ENCODE results near the gene DGKH. TPM values are rescaled to one million over a fixed set of nuclear protein-coding genes. Genes with fewer than 3 reads are reported as not detected.

Gene DGKH
- total RNA-seq, 1 experiment from 2014 or later: 22.8 TPM

DNA sequence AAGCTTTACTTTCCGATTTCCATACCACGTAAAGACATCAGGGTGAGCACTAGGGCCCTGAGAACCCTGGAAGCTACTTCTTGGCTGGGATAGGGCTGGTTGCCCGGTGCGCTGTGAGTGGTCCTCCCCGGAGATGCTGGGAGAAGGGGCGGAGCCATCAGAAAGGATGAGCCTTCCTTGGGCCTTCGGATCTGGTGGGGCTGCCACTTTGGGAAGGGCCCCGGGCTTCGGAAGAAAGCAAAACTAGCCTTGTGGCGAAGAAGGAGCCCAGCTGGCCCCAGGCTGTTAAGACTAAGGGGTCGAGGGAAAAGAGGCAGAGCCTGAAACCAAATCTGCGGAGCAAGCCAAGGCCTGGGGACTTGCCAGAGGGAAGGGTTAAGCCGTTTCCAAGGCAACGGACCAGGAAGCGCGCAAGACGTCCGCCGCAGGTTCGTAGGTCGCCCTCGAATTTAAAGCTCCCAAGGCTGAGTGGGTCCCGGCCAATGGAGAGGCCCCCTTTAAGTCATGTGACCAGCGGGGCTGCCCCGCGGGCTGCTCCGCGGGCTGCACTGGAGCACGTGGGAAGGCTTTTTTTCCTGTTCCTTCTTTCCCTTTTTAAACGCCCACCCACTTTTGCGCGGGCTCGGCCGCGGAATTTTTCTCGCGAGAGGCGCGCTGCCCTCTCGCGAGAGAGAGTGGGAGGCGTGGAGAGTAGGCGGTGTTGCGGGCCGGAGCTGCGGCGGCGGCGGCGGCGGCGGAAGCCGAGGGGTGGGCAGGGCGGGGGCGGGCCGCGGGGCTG is 223.1 kb downstream of the DGKH start:
- ChIA-PET CTCF (interaction anchor here (0.8 kb wide), 1 partner anchor 287 kb away, joined by 3 read pairs; no protein-coding TSS in a partner anchor), POLR2A (interaction anchor here (0.5 to 0.6 kb wide), 2 partner anchors 19 to 595 kb away, joined by 3 to 5 read pairs; no protein-coding TSS in a partner anchor)
- Histone ChIP-seq H3K9me3 (ENCODE audit: control insufficient read depth, insufficient read depth, low read depth, low read length) (peaks cover 7% of the 10 kb centered on the region; the same call in 1 of the 2 replicates), H3K4me1 (ENCODE audit: control insufficient read depth, insufficient read depth, low read length) (no peaks in the 10 kb centered on the region; the same call in 1 of the 2 replicates), H3K36me3 (ENCODE audit: control insufficient read depth, insufficient read depth, low read length) (no peaks in the 10 kb centered on the region), H3K27ac (ENCODE audit: low read length) (peak overlapping the region; percentile 91), H3K27me3 (ENCODE audit: control insufficient read depth, insufficient read depth, low read length) (no peaks in the 10 kb centered on the region), H3K4me3 (ENCODE audit: low read depth in 2 of 2, low read length in 2 of 2) (peak overlapping the region; percentile 68 to 72)
- ATAC-seq (peak; percentile 95), DNase-seq (ENCODE audit: low read depth, low spot score) (peak; percentile 67)
- no TSS peak for BruUV-seq (replicated peaks)
- TF ChIP-seq SIN3A (IDR thresholded peaks at IDR 0.05; ENCODE audit: borderline replicate concordance, insufficient read depth, low read depth, low read length) (peak; percentile 72; the same call in 1 of the 2 replicates), CTCF (IDR thresholded peaks at IDR 0.05) (no peak), POLR2AphosphoS5 (IDR thresholded peaks at IDR 0.05; ENCODE audit: low read depth, low read length) (no peak), TCF7L2 (IDR thresholded peaks at IDR 0.05; ENCODE audit: low read depth, low read length) (no peak)
- TF ChIP-seq, protein P1, sequence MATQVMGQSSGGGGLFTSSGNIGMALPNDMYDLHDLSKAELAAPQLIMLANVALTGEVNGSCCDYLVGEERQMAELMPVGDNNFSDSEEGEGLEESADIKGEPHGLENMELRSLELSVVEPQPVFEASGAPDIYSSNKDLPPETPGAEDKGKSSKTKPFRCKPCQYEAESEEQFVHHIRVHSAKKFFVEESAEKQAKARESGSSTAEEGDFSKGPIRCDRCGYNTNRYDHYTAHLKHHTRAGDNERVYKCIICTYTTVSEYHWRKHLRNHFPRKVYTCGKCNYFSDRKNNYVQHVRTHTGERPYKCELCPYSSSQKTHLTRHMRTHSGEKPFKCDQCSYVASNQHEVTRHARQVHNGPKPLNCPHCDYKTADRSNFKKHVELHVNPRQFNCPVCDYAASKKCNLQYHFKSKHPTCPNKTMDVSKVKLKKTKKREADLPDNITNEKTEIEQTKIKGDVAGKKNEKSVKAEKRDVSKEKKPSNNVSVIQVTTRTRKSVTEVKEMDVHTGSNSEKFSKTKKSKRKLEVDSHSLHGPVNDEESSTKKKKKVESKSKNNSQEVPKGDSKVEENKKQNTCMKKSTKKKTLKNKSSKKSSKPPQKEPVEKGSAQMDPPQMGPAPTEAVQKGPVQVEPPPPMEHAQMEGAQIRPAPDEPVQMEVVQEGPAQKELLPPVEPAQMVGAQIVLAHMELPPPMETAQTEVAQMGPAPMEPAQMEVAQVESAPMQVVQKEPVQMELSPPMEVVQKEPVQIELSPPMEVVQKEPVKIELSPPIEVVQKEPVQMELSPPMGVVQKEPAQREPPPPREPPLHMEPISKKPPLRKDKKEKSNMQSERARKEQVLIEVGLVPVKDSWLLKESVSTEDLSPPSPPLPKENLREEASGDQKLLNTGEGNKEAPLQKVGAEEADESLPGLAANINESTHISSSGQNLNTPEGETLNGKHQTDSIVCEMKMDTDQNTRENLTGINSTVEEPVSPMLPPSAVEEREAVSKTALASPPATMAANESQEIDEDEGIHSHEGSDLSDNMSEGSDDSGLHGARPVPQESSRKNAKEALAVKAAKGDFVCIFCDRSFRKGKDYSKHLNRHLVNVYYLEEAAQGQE (IDR thresholded peaks at IDR 0.05; ENCODE audit: insufficient read depth in 1 of 2, low read depth in 2 of 2, low read length in 1 of 2): no peak
- in situ Hi-C loops (cut with HindIII; ENCODE audit: low pct_unique_long_range_greater_than_20kb, low sequenced_read_pairs): no loop called here
- intact Hi-C loops (cut with micrococcal nuclease; ENCODE audit: unreplicated experiment): no loop called here

GRCh38 chr13:42272115-42272803 is 223.8 kb downstream of the DGKH start, which contains the start of gene AKAP11:
TSS of gene AKAP11 (plus strand) at chr13:42272152. CDS start at chr13:42286349, 14,197 bp downstream.
- CTCF ChIA-PET: no interaction called here
- POLR2A ChIA-PET: interaction anchor here (0.6 kb wide), 1 partner anchor 20 kb away, joined by 3 read pairs; no protein-coding TSS in a partner anchor

More at GRCh38 chr13:42272115-42272803, 223.8 kb downstream of the DGKH start, which contains the start of gene AKAP11:
- in situ Hi-C loops (cut with HindIII; ENCODE audit: low pct_unique_long_range_greater_than_20kb, low sequenced_read_pairs): no loop called here
- BruUV-seq (replicated peaks): no TSS peak
- DNase-seq (ENCODE audit: low read depth, low spot score): no peak
- Histone ChIP-seq H3K27ac (ENCODE audit: low read length) (peak within 1 kb of the TSS; percentile 91), H3K4me3 (ENCODE audit: low read depth in 2 of 2, low read length in 2 of 2) (peak within 1 kb of the TSS; percentile 68 to 72), H3K36me3 (ENCODE audit: control insufficient read depth, insufficient read depth, low read length) (no peaks in the 10 kb centered on the region), H3K9me3 (ENCODE audit: control insufficient read depth, insufficient read depth, low read depth, low read length) (peaks cover 7% of the 10 kb centered on the region; the same call in 1 of the 2 replicates), H3K27me3 (ENCODE audit: control insufficient read depth, insufficient read depth, low read length) (no peaks in the 10 kb centered on the region), H3K4me1 (ENCODE audit: control insufficient read depth, insufficient read depth, low read length) (no peaks in the 10 kb centered on the region; the same call in 1 of the 2 replicates)
- intact Hi-C loops (cut with micrococcal nuclease; ENCODE audit: unreplicated experiment): no loop called here
- TF ChIP-seq SIN3A (IDR thresholded peaks at IDR 0.05; ENCODE audit: borderline replicate concordance, insufficient read depth, low read depth, low read length): no peak
- no peak for TF ChIP-seq POLR2AphosphoS5 (IDR thresholded peaks at IDR 0.05; ENCODE audit: low read depth, low read length)
- no peak for TF ChIP-seq TCF7L2 (IDR thresholded peaks at IDR 0.05; ENCODE audit: low read depth, low read length)
- TF ChIP-seq, protein P1 (IDR thresholded peaks at IDR 0.05; ENCODE audit: insufficient read depth in 1 of 2, low read depth in 2 of 2, low read length in 1 of 2): no peak
- TF ChIP-seq CTCF (IDR thresholded peaks at IDR 0.05): no peak
- peak; percentile 72 for ATAC-seq
